Neural cell (in vitro differentiated cells): Measurements from ENCODE around the gene LMAN2. TPM values are rescaled to one million over a fixed set of nuclear protein-coding genes. Genes with fewer than 3 reads are reported as not detected.
"Not testable (repeated sequence)": the region's sequence is repeated elsewhere in the genome, so short reads cannot be mapped to it uniquely, and the experiment has no call there.

Experiments used
- H2AFZ ChIP-seq: fragments of 200-600, 300-800 bp; sonication (generic), shearing (Covaris generic); 2 replicates; pipeline ENCODE4 v1.6.0; 2014; ENCODE audit warnings: low read depth, mild to moderate bottlenecking, antibody characterized with exemption, low read length, moderate library complexity
- H3F3A ChIP-seq: fragments of 200-600 bp; shearing (Covaris generic); 2 replicates; pipeline ENCODE4 v1.6.1; 2016; ENCODE audit warnings: mild to moderate bottlenecking, moderate library complexity, mixed read lengths, antibody characterized with exemption, low read length; ENCODE audit not compliant: insufficient read depth, poor library complexity, severe bottlenecking
- H3K27ac ChIP-seq: fragments of 200-600, 300-800 bp; sonication (generic), shearing (Covaris generic); 2 replicates; pipeline ENCODE4 v1.5.1; 2014; ENCODE audit warnings: mild to moderate bottlenecking, low read length, moderate library complexity
- H3K27me3 ChIP-seq: fragments of 300-800, 200-600 bp; sonication (generic), shearing (Covaris generic); 2 replicates; pipeline ENCODE4 v1.6.0; 2014; ENCODE audit warnings: mild to moderate bottlenecking, low read depth, low read length, moderate library complexity; ENCODE audit not compliant: insufficient read depth
- H3K36me3 ChIP-seq: fragments of 300-800, 200-600 bp; sonication (generic), shearing (Covaris generic); 2 replicates; pipeline ENCODE4 v1.5.1; 2014; ENCODE audit warnings: mild to moderate bottlenecking, antibody characterized with exemption, low read length, moderate library complexity; ENCODE audit not compliant: insufficient read depth
- H3K4me2 ChIP-seq: fragments of 300-800, 200-600 bp; sonication (generic), shearing (Covaris generic); 2 replicates; pipeline ENCODE4 v1.6.0; 2014; ENCODE audit warnings: mild to moderate bottlenecking, low read length
- H3K4me3 ChIP-seq: fragments of 300-800, 200-600 bp; sonication (generic), shearing (Covaris generic); 2 replicates; pipeline ENCODE4 v1.5.1; 2014; ENCODE audit warnings: mild to moderate bottlenecking, low read length, moderate library complexity
- H3K79me2 ChIP-seq: fragments of 200-600 bp; shearing (Covaris generic); replicated peaks from 2 replicates; pipeline ENCODE4 v1.6.0; 2014; ENCODE audit warnings: mild to moderate bottlenecking, low read length, moderate library complexity; ENCODE audit not compliant: insufficient read depth
- H3K9ac ChIP-seq: fragments of 300-800, 200-600 bp; sonication (generic), shearing (Covaris generic); 2 replicates; pipeline ENCODE4 v1.6.1; 2016; ENCODE audit warnings: mild to moderate bottlenecking, low read length, mixed read lengths
- H3K9me2 ChIP-seq: fragments of 200-600 bp; shearing (Covaris generic); 2 replicates; pipeline ENCODE4 v1.6.1; 2016; ENCODE audit warnings: mild to moderate bottlenecking, low read length, mixed read lengths; ENCODE audit not compliant: insufficient read depth
- H3K9me3 ChIP-seq: fragments of 200-600, 300-800 bp; sonication (generic), shearing (Covaris generic); 2 replicates; pipeline ENCODE4 v1.6.1; 2016; ENCODE audit warnings: mild to moderate bottlenecking, mixed run types, low read length, moderate library complexity, mixed read lengths
- H4K20me1 ChIP-seq: fragments of 200-600 bp; shearing (Covaris generic); 2 replicates; pipeline ENCODE4 v1.6.1; 2016; ENCODE audit warnings: mild to moderate bottlenecking, mixed run types; ENCODE audit not compliant: insufficient read depth
- CTCF ChIP-seq: fragments of 450-650 bp; IDR thresholded peaks from 2 replicates; pipeline ENCODE4 v1.5.1; 2014; ENCODE audit warnings: antibody characterized with exemption, mild to moderate bottlenecking, moderate library complexity; ENCODE audit not compliant: poor library complexity, severe bottlenecking
- EP300 ChIP-seq: fragments of 450-650 bp; conservative IDR thresholded peaks from 2 replicates; pipeline ENCODE4 v1.6.1; 2014; ENCODE audit warnings: antibody characterized with exemption, mild to moderate bottlenecking, moderate library complexity; ENCODE audit not compliant: poor library complexity, severe bottlenecking
- EZH2 ChIP-seq: fragments of 200-600, 300-800 bp; shearing (Covaris generic), sonication (generic); IDR thresholded peaks from 2 replicates; pipeline ENCODE4 v1.6.1; 2014; ENCODE audit warnings: antibody characterized with exemption, low read length, borderline replicate concordance, mild to moderate bottlenecking; ENCODE audit not compliant: insufficient read depth, poor library complexity, severe bottlenecking
- MXI1 ChIP-seq: fragments of 450-650 bp; conservative IDR thresholded peaks from 2 replicates; pipeline ENCODE4 v1.6.1; 2014; ENCODE audit warnings: antibody characterized with exemption, mild to moderate bottlenecking; ENCODE audit not compliant: poor library complexity, severe bottlenecking
- POLR2AphosphoS5 ChIP-seq: IDR thresholded peaks from 2 replicates; pipeline ENCODE4 v1.6.1; 2012
- RAD21 ChIP-seq: fragments of 450-650 bp; conservative IDR thresholded peaks from 2 replicates; pipeline ENCODE4 v1.6.1; 2014; ENCODE audit warnings: antibody characterized with exemption, mild to moderate bottlenecking, moderate library complexity
- SMC3 ChIP-seq: fragments of 450-650 bp; conservative IDR thresholded peaks from 2 replicates; pipeline ENCODE4 v1.6.1; 2014; ENCODE audit warnings: antibody characterized with exemption, mild to moderate bottlenecking, moderate library complexity; ENCODE audit not compliant: poor library complexity
- TAF1 ChIP-seq: IDR thresholded peaks from 2 replicates; pipeline ENCODE4 v1.6.1; 2012; ENCODE audit warnings: low read depth
- polyA plus RNA-seq: library from polyadenylated mRNA; depleted of rRNA; stranded (reverse); fragments of >200 nt; gene quantifications from 2 replicates; pipeline ENCODE4 v1.2.3, GENCODE V29; 2014
- TF ChIP-seq, protein P1 (sequence below): IDR thresholded peaks from 2 replicates; pipeline ENCODE4 v1.6.1; 2012; ENCODE audit warnings: borderline replicate concordance

The LMAN2 gene
- polyA plus RNA-seq, 1 donor from 2014 or later: 155 TPM

DNA sequence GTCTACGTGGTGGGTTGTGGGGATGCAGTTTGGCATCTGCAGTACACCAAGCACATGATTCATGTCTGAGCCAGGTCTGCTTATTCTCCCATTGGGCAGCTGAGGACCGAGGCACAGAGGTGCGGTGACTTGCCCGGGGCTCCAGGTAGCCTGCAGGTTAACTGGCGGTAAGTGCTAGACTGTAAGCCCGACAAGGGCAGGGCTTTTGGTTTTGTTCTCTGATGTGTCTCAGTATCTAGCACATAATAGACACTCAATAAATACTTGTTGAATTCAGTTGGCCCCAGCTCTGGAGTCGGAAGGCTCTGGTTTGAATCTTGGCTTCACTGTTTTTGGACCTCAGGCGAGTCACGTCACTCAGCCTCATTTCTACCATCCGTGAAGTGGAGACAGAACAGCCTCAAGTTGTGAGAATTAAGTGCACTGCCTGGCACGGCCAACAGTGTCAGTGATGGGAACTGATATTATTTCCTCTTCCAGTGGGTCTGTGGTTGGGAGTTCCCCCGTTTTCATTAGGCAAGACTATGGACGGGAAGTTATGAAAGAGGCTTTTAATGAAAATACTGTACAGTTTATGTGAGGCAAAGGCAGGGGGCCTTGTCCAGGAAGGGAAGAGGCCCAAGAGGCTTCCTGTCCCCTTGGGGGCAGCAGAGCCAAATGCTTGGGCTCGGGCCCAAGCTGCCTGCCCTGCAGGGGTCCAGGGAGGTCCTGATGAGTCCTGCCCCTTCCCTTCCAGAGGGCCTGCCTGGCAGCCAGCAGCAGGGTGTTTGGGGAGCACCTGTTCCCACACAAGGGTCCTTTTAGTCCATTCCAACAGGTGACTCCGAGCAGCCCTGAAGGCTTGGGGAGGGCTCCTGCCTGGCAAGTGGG, 44.6 kb downstream of the LMAN2 start:
- Histone ChIP-seq H3K9me2 (no peaks in the 10 kb centered on the region), H3K9ac (no peak overlapping the region), H3K4me2 (no peak overlapping the region), H3K9me3 (no peaks in the 10 kb centered on the region), H3K4me3 (no peak overlapping the region), H3K27ac (no peak overlapping the region), H3K27me3 (no peaks in the 10 kb centered on the region), H3K79me2 (peaks cover 16% of the 10 kb centered on the region), H3F3A (no peaks in the 10 kb centered on the region), H3K36me3 (no peaks in the 10 kb centered on the region), H4K20me1 (no peaks in the 10 kb centered on the region), H2AFZ (no peak overlapping the region)
- TF ChIP-seq POLR2AphosphoS5 (no peak), EZH2 (no peak), TAF1 (no peak), EP300 (no peak), SMC3 (no peak), RAD21 (no peak), CTCF (no peak), MXI1 (no peak)
- TF ChIP-seq, protein P1, sequence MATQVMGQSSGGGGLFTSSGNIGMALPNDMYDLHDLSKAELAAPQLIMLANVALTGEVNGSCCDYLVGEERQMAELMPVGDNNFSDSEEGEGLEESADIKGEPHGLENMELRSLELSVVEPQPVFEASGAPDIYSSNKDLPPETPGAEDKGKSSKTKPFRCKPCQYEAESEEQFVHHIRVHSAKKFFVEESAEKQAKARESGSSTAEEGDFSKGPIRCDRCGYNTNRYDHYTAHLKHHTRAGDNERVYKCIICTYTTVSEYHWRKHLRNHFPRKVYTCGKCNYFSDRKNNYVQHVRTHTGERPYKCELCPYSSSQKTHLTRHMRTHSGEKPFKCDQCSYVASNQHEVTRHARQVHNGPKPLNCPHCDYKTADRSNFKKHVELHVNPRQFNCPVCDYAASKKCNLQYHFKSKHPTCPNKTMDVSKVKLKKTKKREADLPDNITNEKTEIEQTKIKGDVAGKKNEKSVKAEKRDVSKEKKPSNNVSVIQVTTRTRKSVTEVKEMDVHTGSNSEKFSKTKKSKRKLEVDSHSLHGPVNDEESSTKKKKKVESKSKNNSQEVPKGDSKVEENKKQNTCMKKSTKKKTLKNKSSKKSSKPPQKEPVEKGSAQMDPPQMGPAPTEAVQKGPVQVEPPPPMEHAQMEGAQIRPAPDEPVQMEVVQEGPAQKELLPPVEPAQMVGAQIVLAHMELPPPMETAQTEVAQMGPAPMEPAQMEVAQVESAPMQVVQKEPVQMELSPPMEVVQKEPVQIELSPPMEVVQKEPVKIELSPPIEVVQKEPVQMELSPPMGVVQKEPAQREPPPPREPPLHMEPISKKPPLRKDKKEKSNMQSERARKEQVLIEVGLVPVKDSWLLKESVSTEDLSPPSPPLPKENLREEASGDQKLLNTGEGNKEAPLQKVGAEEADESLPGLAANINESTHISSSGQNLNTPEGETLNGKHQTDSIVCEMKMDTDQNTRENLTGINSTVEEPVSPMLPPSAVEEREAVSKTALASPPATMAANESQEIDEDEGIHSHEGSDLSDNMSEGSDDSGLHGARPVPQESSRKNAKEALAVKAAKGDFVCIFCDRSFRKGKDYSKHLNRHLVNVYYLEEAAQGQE: no peak

GRCh38 chr5:177306103-177306640, 45.3 kb downstream of the LMAN2 start:
- H3K36me3 ChIP-seq, H3F3A ChIP-seq, H4K20me1 ChIP-seq, H3K27ac ChIP-seq, H3K9me3 ChIP-seq, H3K4me2 ChIP-seq, H2AFZ ChIP-seq, H3K9ac ChIP-seq, H3K27me3 ChIP-seq, H3K4me3 ChIP-seq, H3K9me2 ChIP-seq: not testable (repeated sequence)
- peaks cover 16% of the 10 kb centered on the region for H3K79me2 ChIP-seq
